Epidermal melanocyte (primary cell): ENCODE results near the gene SMARCA4.

Experiments
- DNase-seq: peaks from one replicate; pipeline ENCODE4 v3.0.0; 2011; ENCODE audit warnings: low spot score; ENCODE audit not compliant: insufficient read length

Gene SMARCA4

GRCh38 chr19:10960314-10961072 lies at the start of gene SMARCA4:
SMARCA4 (plus strand) TSS chr19:10961030; CDS start chr19:10984152, 23,122 bp downstream.
- DNase-seq = peak; percentile 94

- no peak for DNase-seq
Observed at GRCh38 chr19:10911579-10912363, 49.1 kb upstream of the SMARCA4 start.

GRCh38 chr19:10912619-10913018 lies 48.2 kb upstream of the SMARCA4 start:
- no peak for DNase-seq

- DNase-seq = no peak
Observed at GRCh38 chr19:10913716-10914340, 47.0 kb upstream of the SMARCA4 start.

- peak; percentile 60 for DNase-seq
Observed at GRCh38 chr19:10915130-10916091, 45.4 kb upstream of the SMARCA4 start.

- DNase-seq = no peak
Observed at GRCh38 chr19:10916602-10917001, 44.2 kb upstream of the SMARCA4 start.

GRCh38 chr19:10918359-10918758 lies 42.5 kb upstream of the SMARCA4 start:
- no peak for DNase-seq

GRCh38 chr19:10919352-10920287 lies 41.2 kb upstream of the SMARCA4 start:
- no peak for DNase-seq

GRCh38 chr19:10920288-10920655 lies 40.6 kb upstream of the SMARCA4 start:
- DNase-seq = no peak

- no peak for DNase-seq
Observed at GRCh38 chr19:10920781-10921180, 40.0 kb upstream of the SMARCA4 start.

- no peak for DNase-seq
Observed at GRCh38 chr19:10921199-10921909, 39.5 kb upstream of the SMARCA4 start.

- no peak for DNase-seq
Observed at GRCh38 chr19:10921910-10922637, 38.8 kb upstream of the SMARCA4 start.

GRCh38 chr19:10922638-10923014 lies 38.2 kb upstream of the SMARCA4 start:
- no peak for DNase-seq

- no peak for DNase-seq
Observed at GRCh38 chr19:10923260-10924112, 37.3 kb upstream of the SMARCA4 start.

- DNase-seq = no peak
Observed at GRCh38 chr19:10924597-10924996, 36.2 kb upstream of the SMARCA4 start.

GRCh38 chr19:10927730-10928562 lies 32.9 kb upstream of the SMARCA4 start:
- DNase-seq = no peak
